Ovary (tissue), 9 donors: ENCODE results near the gene AJUBA. TPM values are rescaled to one million over a fixed set of nuclear protein-coding genes. Genes with fewer than 3 reads are reported as not detected.
"Not testable (repeated sequence)": the region's sequence is repeated elsewhere in the genome, so short reads cannot be mapped to it uniquely, and the experiment has no call there.

Experiments
- DNase-seq, 5 donors: peaks; one replicate each; pipeline ENCODE4 v3.0.0-alpha.2; 2019 to 2020
- H3K27ac ChIP-seq, 2 donors: fragments of 200-600 bp; one replicate each; pipeline versions ENCODE4 v1.5.1 to v1.8.0; 2019 to 2022
- H3K27me3 ChIP-seq: fragments of 200-600 bp; one replicate; pipeline ENCODE4 v1.8.0; 2022
- H3K36me3 ChIP-seq: fragments of 200-600 bp; sonication (generic); one replicate; pipeline ENCODE4 v1.5.1; 2019
- H3K4me1 ChIP-seq: one replicate; pipeline ENCODE4 v1.8.1; 2013; ENCODE audit warnings: mild to moderate bottlenecking, moderate library complexity; ENCODE audit not compliant: insufficient read depth
- H3K4me3 ChIP-seq: fragments of 200-600 bp; sonication (generic); one replicate; pipeline ENCODE4 v1.5.1; 2017
- H3K9me3 ChIP-seq, 2 donors: fragments of 200-600 bp in 1 of 2; sonication (generic) in 1 of 2; one replicate each; pipeline versions ENCODE4 v1.5.1 to v1.8.1; 2013 to 2019; ENCODE audit warnings: mild to moderate bottlenecking in 1 of 2, moderate library complexity in 1 of 2
- CTCF ChIP-seq, 3 donors: fragments of 450-650 bp in 2 of 3; fragments of 200-600 bp in 1 of 3; IDR thresholded peaks; one replicate each; pipeline versions ENCODE4 v1.5.1 to v1.8.0; 2016 to 2022; ENCODE audit warnings: antibody characterized with exemption in 3 of 3, mild to moderate bottlenecking in 1 of 3
- EP300 ChIP-seq: sonication (generic); formaldehyde crosslinking; IDR thresholded peaks from one replicate; pipeline ENCODE4 v1.6.1; 2017; ENCODE audit warnings: antibody characterized with exemption
- POLR2A ChIP-seq: fragments of 450-650 bp; IDR thresholded peaks from one replicate; pipeline ENCODE4 v1.6.1; 2017; ENCODE audit warnings: antibody characterized with exemption, mild to moderate bottlenecking, moderate library complexity
- WGBS, 3 donors: extraction: QIAGEN DNeasy Blood & Tissue Kit in 1 of 3; methylation state at CpG; one replicate each; pipeline versions ENCODE4 v1.1.5 to v1.1.7; 2013 to 2017; 5-methylcytosine and 5-hydroxymethylcytosine counted together
- intact Hi-C, 4 donors: fragments of 100-400 bp; cut with DNase I; formaldehyde crosslinking; loops; one replicate each; pipeline versions ENCODE4 v1.11.0 to v1.15.1; 2022 to 2023
- polyA plus RNA-seq, 2 donors: library from polyadenylated mRNA; stranded (reverse); fragments of 200-250 nt in 1 of 2; fragments of 350-450 nt in 1 of 2; fragmentation: Illumina TruSeq in 1 of 2; extraction: RNeasy Lipid Tissue Mini Kit (QIAGEN cat#74804) in 1 of 2; gene quantifications; one replicate each; pipeline ENCODE4 v1.2.3, GENCODE V29; 2013 to 2014
- total RNA-seq, 7 donors: library from RNA; depleted of rRNA in 2 of 7; stranded (reverse); fragments of >200 nt in 2 of 7; fragmentation: NEBNext Ultra II Directional in 3 of 7; extraction: Animal tissue kit (Norgen Biotek cat#: 25700) in 3 of 7; gene quantifications; one replicate each; pipeline versions ENCODE4 v1.1.0 to v1.2.4, GENCODE V29; 2016 to 2023
- donor health status: DM: no; HTN: no; CAD: no; lungs with moderate emphysema.
- donor health status: DM: no; HTN: no; CAD: no.
- donor health status: Bipolar disorder and iron deficiency.
- donor health status: DM: yes; HTN: yes; CAD: no.
- donor health status: DM: no; HTN: no; CAD: no.
- donor health status: DM: yes; HTN: yes; CAD: no.

Gene AJUBA
- total and polyA plus RNA-seq, 9 donors: 11.2 to 34.5 (median 19.1) TPM

DNA sequence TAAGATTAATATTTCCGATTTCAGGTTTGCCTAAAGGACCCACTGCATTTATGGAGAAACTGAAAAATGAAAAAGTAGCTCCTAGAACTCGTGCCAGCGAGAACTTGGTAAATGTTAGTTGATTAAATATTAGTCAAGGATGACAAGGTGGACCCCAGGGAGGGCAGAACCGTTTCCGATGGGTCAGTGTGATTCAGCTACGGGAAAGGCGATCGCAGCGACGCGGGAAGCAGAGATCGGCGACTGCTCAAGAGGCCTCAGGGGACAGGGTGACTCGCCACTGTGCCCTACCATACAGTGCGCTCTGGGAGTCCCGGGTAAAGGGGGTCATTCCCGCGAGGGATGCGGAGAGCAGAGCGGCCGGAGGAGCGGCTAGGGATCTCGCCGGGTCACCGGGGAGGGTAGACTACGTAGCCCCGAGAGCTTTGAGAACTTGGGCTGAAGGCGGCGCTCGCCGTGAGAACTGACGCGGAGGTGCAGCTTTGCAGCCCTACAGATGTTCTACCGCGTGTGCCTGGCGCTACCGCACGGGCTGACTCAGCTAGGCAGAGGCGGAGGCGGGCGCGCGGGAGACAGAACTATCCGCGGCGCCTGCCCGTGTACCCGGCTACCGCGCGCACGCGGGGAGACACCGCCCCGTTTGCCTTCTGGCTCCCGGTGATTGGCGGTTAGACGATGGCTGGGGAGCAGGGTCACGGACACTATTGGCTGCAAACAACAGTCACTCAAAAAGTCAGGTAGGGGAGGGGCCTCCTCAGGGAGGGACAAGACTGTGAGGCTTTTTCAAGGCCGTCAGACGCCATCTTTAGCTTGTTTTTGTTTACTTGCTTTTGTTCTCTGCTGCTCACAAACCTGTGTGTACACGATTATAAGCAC, 24.4 kb upstream of the AJUBA start:
- Histone ChIP-seq H3K36me3 (no peaks in the 10 kb centered on the region), H3K9me3 (no peaks in the 10 kb centered on the region), H3K27me3 (no peaks in the 10 kb centered on the region), H3K27ac (peak overlapping the region; percentile 8 to 90), H3K4me3 (peak overlapping the region; percentile 56), H3K4me1 (peaks cover 6% of the 10 kb centered on the region)
- WGBS, 3 donors: 0 to 1% (median 1%) methylated on average over 46 to 62 of the region's 62 CpGs
- TF ChIP-seq EP300 (no peak), POLR2A (peak; percentile 63), CTCF (IDR thresholded peaks at IDR 0.05) (peak in 1 of 3 donors; percentile 28)
- intact Hi-C loops: loop anchor here in 1 of 4 donors (5.0 kb wide), 1 partner anchor 296 kb away; the partner anchor contains the start of gene PPP1R3E
- peak; percentile 94 to 96 (median 95) for DNase-seq

- Histone ChIP-seq H3K27ac (no peak overlapping the region), H3K4me1 (peaks cover 6% of the 10 kb centered on the region), H3K36me3 (no peaks in the 10 kb centered on the region), H3K9me3 (no peaks in the 10 kb centered on the region), H3K4me3 (peak overlapping the region; percentile 56), H3K27me3 (no peaks in the 10 kb centered on the region)
- intact Hi-C loops: loop anchor here in 1 of 4 donors (5.0 kb wide), 1 partner anchor 296 kb away; the partner anchor contains the start of gene PPP1R3E
- no peak for TF ChIP-seq EP300
- TF ChIP-seq POLR2A: no peak
- no peak for TF ChIP-seq CTCF (IDR thresholded peaks at IDR 0.05)
- no peak for DNase-seq
- WGBS, 3 donors: 53 to 62% (median 55%) methylated on average over 5 of the region's 5 CpGs
Observed at GRCh38 chr14:23006188-23006534, 23.8 kb upstream of the AJUBA start.

GRCh38 chr14:23005451-23006187, 23.3 kb upstream of the AJUBA start:
- Histone ChIP-seq H3K4me1 (peaks cover 6% of the 10 kb centered on the region), H3K36me3 (no peaks in the 10 kb centered on the region), H3K27me3 (no peaks in the 10 kb centered on the region), H3K4me3 (no peak overlapping the region), H3K27ac (no peak overlapping the region), H3K9me3 (no peaks in the 10 kb centered on the region)
- intact Hi-C loops: loop anchor here in 1 of 4 donors (5.0 kb wide), 1 partner anchor 297 kb away; the partner anchor contains the start of gene PPP1R3E
- DNase-seq: no peak
- WGBS, 3 donors: 67 to 76% (median 72%) methylated on average over 3 of the region's 3 CpGs
- TF ChIP-seq EP300 (no peak), POLR2A (no peak), CTCF (IDR thresholded peaks at IDR 0.05) (no peak)

GRCh38 chr14:23004274-23004673, 21.9 kb upstream of the AJUBA start:
- 90 to 98% (median 97%) methylated on average over 4 of the region's 4 CpGs for WGBS, 3 donors
- DNase-seq, H3K27me3 ChIP-seq, intact Hi-C loops, H3K27ac ChIP-seq, H3K4me3 ChIP-seq, H3K9me3 ChIP-seq, H3K4me1 ChIP-seq, H3K36me3 ChIP-seq: not testable (repeated sequence)
